GM21423 (cell line): Measurements from ENCODE around the gene CFAP52.
"Not testable (repeated sequence)": the region's sequence is repeated elsewhere in the genome, so short reads cannot be mapped to it uniquely, and the experiment has no call there.

Source experiments
- ATAC-seq: cut with Tn5 transposase; IDR thresholded peaks from one replicate; pipeline ENCODE4 v1.9.1; 2021; ENCODE audit warnings: mild to moderate bottlenecking, moderate library complexity; ENCODE audit not compliant: unreplicated experiment

CFAP52 gene

GRCh38 chr17:9576521-9577372 is at the start of gene CFAP52:
Gene CFAP52, plus strand, starts transcription at chr17:9576642. Its CDS starts 54 bp downstream, at chr17:9576696.
- ATAC-seq, result peak; percentile 52

GRCh38 chr17:9527788-9528187 is 48.7 kb upstream of the CFAP52 start:
- no peak for ATAC-seq

- ATAC-seq, result no peak
These were observed 47.3 kb upstream of the CFAP52 start for GRCh38 chr17:9529033-9529700.

- no peak for ATAC-seq
These were observed 45.4 kb upstream of the CFAP52 start for GRCh38 chr17:9531034-9531433.

- ATAC-seq, result no peak
These were observed 43.7 kb upstream of the CFAP52 start for GRCh38 chr17:9532715-9533114.

GRCh38 chr17:9533441-9533840 is 43.0 kb upstream of the CFAP52 start:
- ATAC-seq, result no peak

GRCh38 chr17:9536061-9536460 is 40.4 kb upstream of the CFAP52 start:
- no peak for ATAC-seq

- ATAC-seq, result no peak
These were observed 39.2 kb upstream of the CFAP52 start for GRCh38 chr17:9537177-9537776.

GRCh38 chr17:9538626-9539025 is 37.8 kb upstream of the CFAP52 start:
- no peak for ATAC-seq

- no peak for ATAC-seq
These were observed 34.7 kb upstream of the CFAP52 start for GRCh38 chr17:9541718-9542117.

GRCh38 chr17:9544221-9544620 is 32.2 kb upstream of the CFAP52 start:
- no peak for ATAC-seq

GRCh38 chr17:9549215-9549614 is 27.2 kb upstream of the CFAP52 start:
- ATAC-seq, result no peak

- no peak for ATAC-seq
These were observed 23.3 kb upstream of the CFAP52 start for GRCh38 chr17:9553181-9553580.

GRCh38 chr17:9553596-9553995 is 22.8 kb upstream of the CFAP52 start:
- no peak for ATAC-seq

- not testable (repeated sequence) for ATAC-seq
These were observed 21.7 kb upstream of the CFAP52 start for GRCh38 chr17:9554715-9555114.

- no peak for ATAC-seq
These were observed 19.2 kb upstream of the CFAP52 start for GRCh38 chr17:9557161-9557755.

GRCh38 chr17:9557857-9558256 is 18.6 kb upstream of the CFAP52 start:
- ATAC-seq, result no peak

GRCh38 chr17:9564104-9564503 is 12.3 kb upstream of the CFAP52 start:
- ATAC-seq, result no peak

GRCh38 chr17:9566067-9566466 is 10.4 kb upstream of the CFAP52 start:
- no peak for ATAC-seq

GRCh38 chr17:9566739-9567138 is 9.7 kb upstream of the CFAP52 start:
- ATAC-seq, result not testable (repeated sequence)

GRCh38 chr17:9568004-9568403 is 8.4 kb upstream of the CFAP52 start:
- ATAC-seq, result no peak
